ENCODE results near the gene SELP.

The SELP gene

GRCh38 chr1:169651035-169651434 is 21.1 kb upstream of the SELP start:
- TF ChIP-seq CTCF (IDR thresholded peaks at IDR 0.05; ENCODE audit: low read depth, low read length): no peak
- DNase-seq (ENCODE audit: extremely low read depth, low read depth): no peak

- DNase-seq (ENCODE audit: extremely low read depth, low read depth): no peak
- TF ChIP-seq CTCF (IDR thresholded peaks at IDR 0.05; ENCODE audit: low read depth, low read length): no peak
These were observed 20.6 kb upstream of the SELP start for GRCh38 chr1:169650551-169650950.

GRCh38 chr1:169648709-169649108 is 18.8 kb upstream of the SELP start:
- TF ChIP-seq CTCF (IDR thresholded peaks at IDR 0.05; ENCODE audit: low read depth, low read length): no peak
- DNase-seq (ENCODE audit: extremely low read depth, low read depth): no peak

GRCh38 chr1:169648187-169648586 is 18.3 kb upstream of the SELP start:
- TF ChIP-seq CTCF (IDR thresholded peaks at IDR 0.05; ENCODE audit: low read depth, low read length): no peak
- DNase-seq (ENCODE audit: extremely low read depth, low read depth): no peak

- no peak for TF ChIP-seq CTCF (IDR thresholded peaks at IDR 0.05; ENCODE audit: low read depth, low read length)
- no peak for DNase-seq (ENCODE audit: extremely low read depth, low read depth)
These were observed 17.6 kb upstream of the SELP start for GRCh38 chr1:169647512-169647911.

GRCh38 chr1:169644297-169644696 is 14.4 kb upstream of the SELP start:
- no peak for TF ChIP-seq CTCF (IDR thresholded peaks at IDR 0.05; ENCODE audit: low read depth, low read length)
- no peak for DNase-seq (ENCODE audit: extremely low read depth, low read depth)

GRCh38 chr1:169634877-169635276 is 5.0 kb upstream of the SELP start:
- no peak for TF ChIP-seq CTCF (IDR thresholded peaks at IDR 0.05; ENCODE audit: low read depth, low read length)
- DNase-seq (ENCODE audit: extremely low read depth, low read depth): no peak

Data from AG09319 (cell line).